Loucy (cell line): Measurements from ENCODE around the gene POP5.

ENCODE experiments used
- EZH2phosphoT487 ChIP-seq: fragments of 200-600 bp; IDR thresholded peaks from 2 replicates; pipeline ENCODE4 v1.6.1; 2018; ENCODE audit warnings: antibody characterized with exemption, mild to moderate bottlenecking, moderate library complexity, borderline replicate concordance
- TF ChIP-seq, protein P1 (sequence below): fragments of 200-600 bp; sonication (generic); conservative IDR thresholded peaks from 2 replicates; pipeline ENCODE4 v1.5.1; 2014; ENCODE audit warnings: mild to moderate bottlenecking, antibody characterized with exemption, low read length

DNA sequence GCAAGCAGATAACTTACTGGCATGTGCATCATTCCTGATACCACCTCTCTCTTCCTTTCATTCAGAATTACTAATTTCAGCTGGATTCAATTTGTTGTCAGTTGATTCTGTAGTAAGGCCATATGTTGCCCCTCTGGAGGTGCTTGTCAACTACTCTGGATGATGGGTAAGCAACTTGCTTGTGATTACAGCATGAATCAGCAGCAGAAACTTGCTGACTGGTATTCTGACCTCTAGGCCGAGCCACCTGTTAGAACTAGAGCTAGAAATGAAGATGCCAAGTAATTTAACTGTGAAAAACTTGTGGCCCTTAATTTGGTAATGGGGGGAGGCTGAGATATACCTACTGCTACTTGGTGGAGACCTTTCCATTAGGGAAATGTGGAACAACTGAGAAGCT, 41.9 kb downstream of the POP5 start:
- TF ChIP-seq, protein P1, sequence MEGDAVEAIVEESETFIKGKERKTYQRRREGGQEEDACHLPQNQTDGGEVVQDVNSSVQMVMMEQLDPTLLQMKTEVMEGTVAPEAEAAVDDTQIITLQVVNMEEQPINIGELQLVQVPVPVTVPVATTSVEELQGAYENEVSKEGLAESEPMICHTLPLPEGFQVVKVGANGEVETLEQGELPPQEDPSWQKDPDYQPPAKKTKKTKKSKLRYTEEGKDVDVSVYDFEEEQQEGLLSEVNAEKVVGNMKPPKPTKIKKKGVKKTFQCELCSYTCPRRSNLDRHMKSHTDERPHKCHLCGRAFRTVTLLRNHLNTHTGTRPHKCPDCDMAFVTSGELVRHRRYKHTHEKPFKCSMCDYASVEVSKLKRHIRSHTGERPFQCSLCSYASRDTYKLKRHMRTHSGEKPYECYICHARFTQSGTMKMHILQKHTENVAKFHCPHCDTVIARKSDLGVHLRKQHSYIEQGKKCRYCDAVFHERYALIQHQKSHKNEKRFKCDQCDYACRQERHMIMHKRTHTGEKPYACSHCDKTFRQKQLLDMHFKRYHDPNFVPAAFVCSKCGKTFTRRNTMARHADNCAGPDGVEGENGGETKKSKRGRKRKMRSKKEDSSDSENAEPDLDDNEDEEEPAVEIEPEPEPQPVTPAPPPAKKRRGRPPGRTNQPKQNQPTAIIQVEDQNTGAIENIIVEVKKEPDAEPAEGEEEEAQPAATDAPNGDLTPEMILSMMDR: no peak
- TF ChIP-seq EZH2phosphoT487: no peak
